Measurements from ENCODE around the gene ADAMTS7. TPM values are rescaled to one million over a fixed set of nuclear protein-coding genes. Genes with fewer than 3 reads are reported as not detected.
"Not testable (repeated sequence)": the region's sequence is repeated elsewhere in the genome, so short reads cannot be mapped to it uniquely, and the experiment has no call there.

ADAMTS7 gene
- total and polyA plus RNA-seq, 2 of the 13 experiments (the other 11 are each of a cell fraction or from before 2014, with no cell fraction given) = 0.09 to 0.12 TPM

- TF ChIP-seq JARID2 (CRISPR knock-in tag; IDR thresholded peaks at IDR 0.05; ENCODE audit: insufficient replicate concordance) (no peak), ZNF772 (CRISPR knock-in tag; IDR thresholded peaks at IDR 0.05) (no peak), ZNF782 (CRISPR knock-in tag; IDR thresholded peaks at IDR 0.05; ENCODE audit: borderline replicate concordance) (no peak), ZNF552 (CRISPR knock-in tag; IDR thresholded peaks at IDR 0.05; ENCODE audit: borderline replicate concordance) (no peak), HDAC6 (IDR thresholded peaks at IDR 0.05; ENCODE audit: low read depth, low read length) (no peak), ZNF629 (CRISPR knock-in tag; conservative IDR thresholded peaks at IDR 0.05) (no peak), MTF2 (CRISPR knock-in tag; IDR thresholded peaks at IDR 0.05; ENCODE audit: borderline replicate concordance) (no peak), FOSL2 (CRISPR knock-in tag; IDR thresholded peaks at IDR 0.05) (no peak)
Measured at GRCh38 chr15:78761891-78762385, 49.3 kb downstream of the ADAMTS7 start (continued).

- H3K27me3 ChIP-seq (ENCODE audit: control insufficient read depth in 1 of 2, insufficient read depth in 2 of 2, low read length in 2 of 2); DNase-seq (ENCODE audit: low spot score); H3K79me2 ChIP-seq (ENCODE audit: insufficient read depth, low read length); CTCF ChIA-PET (ENCODE audit: low intra/inter-chr PET ratio, low total read pairs); ATAC-seq; intact Hi-C loops (cut with micrococcal nuclease; ENCODE audit: unreplicated experiment); H3K4me2 ChIP-seq (ENCODE audit: low read depth, low read length); H4K20me1 ChIP-seq (ENCODE audit: insufficient read depth, low read length); H3K9ac ChIP-seq (ENCODE audit: insufficient read depth, low read depth, low read length); H3K36me3 ChIP-seq (replicated peaks in 1 of 2; ENCODE audit: control insufficient read depth in 1 of 2, insufficient read depth in 2 of 2, low read length in 2 of 2); H2AFZ ChIP-seq (ENCODE audit: low read length); FAIRE-seq; POLR2A ChIA-PET; H3K27ac ChIP-seq (ENCODE audit: extremely low read length, insufficient read depth, low read length); BruUV-seq (replicated peaks); H3K4me3 ChIP-seq (replicated peaks in 1 of 3; ENCODE audit: insufficient read depth in 1 of 3, low read depth in 2 of 3, low read length in 3 of 3); H3K9me3 ChIP-seq (ENCODE audit: low read length); H3K4me1 ChIP-seq (ENCODE audit: insufficient read depth, low read length): not testable (repeated sequence)
- WGBS (ENCODE audit: low lambda C conversion rate) = 77% methylated on average over 9 of the region's 9 CpGs
- in situ Hi-C loops (cut with HindIII; ENCODE audit: extremely low pct_ligation_motif_present, low pct_unique_long_range_greater_than_20kb) = loop anchor here (5.0 kb wide), 1 partner anchor 774 kb away; no protein-coding TSS in a partner anchor
Measured at GRCh38 chr15:78761475-78761874, 49.8 kb downstream of the ADAMTS7 start.
